Measurements from ENCODE around the gene PCK1.

DNA sequence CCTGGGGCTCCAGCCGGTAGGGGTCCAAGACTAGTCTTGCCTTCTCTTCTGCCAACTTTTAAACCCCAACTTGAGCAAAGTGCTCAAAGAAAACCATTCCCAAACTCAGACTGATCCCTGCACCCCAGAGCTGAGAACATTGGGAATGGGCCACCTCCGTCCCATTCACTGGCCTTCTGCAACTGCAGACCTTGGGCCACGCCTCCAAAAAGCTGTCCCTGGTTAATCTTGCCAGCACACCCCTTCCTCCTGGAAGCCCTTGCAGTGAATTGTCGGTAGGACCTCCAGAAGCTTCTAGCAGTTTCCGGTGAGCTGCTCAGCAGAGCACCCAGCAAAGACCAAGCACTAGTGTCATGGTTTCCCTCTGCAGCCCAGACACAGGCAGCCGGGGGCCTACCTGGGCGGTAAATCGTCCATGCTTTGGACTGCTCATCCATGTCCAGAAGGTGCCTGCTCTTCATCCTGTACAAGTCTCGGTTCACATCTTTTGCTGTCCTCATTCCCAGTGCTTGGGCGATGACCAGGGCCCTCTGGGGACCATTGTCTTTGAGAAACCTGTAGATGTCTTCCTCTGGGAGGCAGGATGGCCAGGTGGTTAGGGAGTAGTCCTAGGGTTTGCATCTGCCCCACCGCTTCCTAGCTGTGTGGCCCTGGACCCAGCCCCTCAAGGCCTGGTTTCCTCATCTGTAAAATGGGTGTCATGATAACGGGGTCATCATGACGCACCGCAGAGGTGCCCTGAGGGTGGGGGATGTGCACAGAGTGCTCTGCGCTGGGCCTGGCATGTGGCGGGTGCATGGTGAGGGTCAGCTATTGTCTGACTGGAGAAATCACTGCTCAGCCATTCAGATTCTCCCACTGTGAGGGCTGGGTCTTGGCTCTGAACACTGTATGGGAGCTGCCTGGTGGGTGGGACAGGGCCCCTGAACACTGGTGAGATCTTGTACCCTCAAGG lies 53.9 kb downstream of the PCK1 start:
- TF ChIP-seq, protein P1, sequence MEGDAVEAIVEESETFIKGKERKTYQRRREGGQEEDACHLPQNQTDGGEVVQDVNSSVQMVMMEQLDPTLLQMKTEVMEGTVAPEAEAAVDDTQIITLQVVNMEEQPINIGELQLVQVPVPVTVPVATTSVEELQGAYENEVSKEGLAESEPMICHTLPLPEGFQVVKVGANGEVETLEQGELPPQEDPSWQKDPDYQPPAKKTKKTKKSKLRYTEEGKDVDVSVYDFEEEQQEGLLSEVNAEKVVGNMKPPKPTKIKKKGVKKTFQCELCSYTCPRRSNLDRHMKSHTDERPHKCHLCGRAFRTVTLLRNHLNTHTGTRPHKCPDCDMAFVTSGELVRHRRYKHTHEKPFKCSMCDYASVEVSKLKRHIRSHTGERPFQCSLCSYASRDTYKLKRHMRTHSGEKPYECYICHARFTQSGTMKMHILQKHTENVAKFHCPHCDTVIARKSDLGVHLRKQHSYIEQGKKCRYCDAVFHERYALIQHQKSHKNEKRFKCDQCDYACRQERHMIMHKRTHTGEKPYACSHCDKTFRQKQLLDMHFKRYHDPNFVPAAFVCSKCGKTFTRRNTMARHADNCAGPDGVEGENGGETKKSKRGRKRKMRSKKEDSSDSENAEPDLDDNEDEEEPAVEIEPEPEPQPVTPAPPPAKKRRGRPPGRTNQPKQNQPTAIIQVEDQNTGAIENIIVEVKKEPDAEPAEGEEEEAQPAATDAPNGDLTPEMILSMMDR (IDR thresholded peaks at IDR 0.05): no peak
- TF ChIP-seq ZFX (IDR thresholded peaks at IDR 0.05; ENCODE audit: borderline replicate concordance): no peak
